MM.1S (cell line): ENCODE results near the gene TXN2.

ENCODE experiments used
- DNase-seq: peaks from one replicate; pipeline ENCODE4 v3.0.0-alpha.2; 2015
- H2AFZ ChIP-seq: fragments of 300-600 bp; sonication (generic); 2 replicates; pipeline ENCODE4 v1.6.0; 2016; ENCODE audit warnings: antibody characterized with exemption, low read length
- H3F3A ChIP-seq: fragments of 300-600 bp; sonication (generic); 2 replicates; pipeline ENCODE4 v1.6.1; 2016; ENCODE audit warnings: mild to moderate bottlenecking, antibody characterized with exemption, low read length, moderate library complexity, mixed read lengths; ENCODE audit not compliant: insufficient read depth
- H3K27ac ChIP-seq: fragments of 300-600 bp; sonication (generic); 2 replicates; pipeline ENCODE4 v1.5.1; 2016; ENCODE audit warnings: mild to moderate bottlenecking, low read length
- H3K27me3 ChIP-seq: fragments of 300-600 bp; sonication (generic); replicated peaks from 2 replicates; pipeline ENCODE4 v1.6.0; 2016; ENCODE audit warnings: low read length; ENCODE audit not compliant: insufficient read depth
- H3K36me3 ChIP-seq: fragments of 300-600 bp; sonication (generic); replicated peaks from 2 replicates; pipeline ENCODE4 v1.6.1; 2016; ENCODE audit warnings: mild to moderate bottlenecking, low read length, mixed read lengths; ENCODE audit not compliant: insufficient read depth
- H3K4me1 ChIP-seq: fragments of 300-600 bp; sonication (generic); 2 replicates; pipeline ENCODE4 v1.6.1; 2016; ENCODE audit warnings: low read length, mixed read lengths
- H3K4me2 ChIP-seq: fragments of 300-600 bp; sonication (generic); 2 replicates; pipeline ENCODE4 v1.6.0; 2016; ENCODE audit warnings: low read depth, low read length
- H3K4me3 ChIP-seq: fragments of 300-600 bp; sonication (generic); 2 replicates; pipeline ENCODE4 v1.5.1; 2016; ENCODE audit warnings: low read length, mixed read lengths
- H3K79me2 ChIP-seq: fragments of 300-600 bp; sonication (generic); 2 replicates; pipeline ENCODE4 v1.6.1; 2016; ENCODE audit warnings: mixed run types, low read length, mixed read lengths
- H3K9ac ChIP-seq: fragments of 300-600 bp; sonication (generic); 2 replicates; pipeline ENCODE4 v1.6.1; 2016; ENCODE audit warnings: low read length, mixed read lengths
- H3K9me2 ChIP-seq: fragments of 300-600 bp; sonication (generic); replicated peaks from 2 replicates; pipeline ENCODE4 v1.6.1; 2016; ENCODE audit warnings: mild to moderate bottlenecking, low read length, mixed read lengths; ENCODE audit not compliant: insufficient read depth
- H3K9me3 ChIP-seq: fragments of 300-600 bp; sonication (generic); replicated peaks from 2 replicates; pipeline ENCODE4 v1.6.1; 2016; ENCODE audit warnings: mild to moderate bottlenecking, low read length, mixed read lengths; ENCODE audit not compliant: insufficient read depth
- H4K20me1 ChIP-seq: fragments of 300-600 bp; sonication (generic); 2 replicates; pipeline ENCODE4 v1.6.1; 2016; ENCODE audit warnings: mild to moderate bottlenecking, low read length, moderate library complexity, mixed read lengths; ENCODE audit not compliant: insufficient read depth
- CTCF ChIP-seq: fragments of 300-600 bp; sonication (generic); IDR thresholded peaks from 2 replicates; pipeline ENCODE4 v1.5.1; 2016; ENCODE audit warnings: antibody characterized with exemption, low read length, mixed read lengths
- EZH2 ChIP-seq: fragments of 300-600 bp; sonication (generic); optimal IDR thresholded peaks from 2 replicates; pipeline ENCODE3; 2017; ENCODE audit warnings: low read depth, mild to moderate bottlenecking, antibody characterized with exemption, low read length, mixed read lengths
- EZH2phosphoT487 ChIP-seq: fragments of 300-600 bp; sonication (generic); IDR thresholded peaks from 2 replicates; pipeline ENCODE4 v1.6.1; 2018; ENCODE audit warnings: antibody characterized with exemption, low read length

TXN2 gene

DNA sequence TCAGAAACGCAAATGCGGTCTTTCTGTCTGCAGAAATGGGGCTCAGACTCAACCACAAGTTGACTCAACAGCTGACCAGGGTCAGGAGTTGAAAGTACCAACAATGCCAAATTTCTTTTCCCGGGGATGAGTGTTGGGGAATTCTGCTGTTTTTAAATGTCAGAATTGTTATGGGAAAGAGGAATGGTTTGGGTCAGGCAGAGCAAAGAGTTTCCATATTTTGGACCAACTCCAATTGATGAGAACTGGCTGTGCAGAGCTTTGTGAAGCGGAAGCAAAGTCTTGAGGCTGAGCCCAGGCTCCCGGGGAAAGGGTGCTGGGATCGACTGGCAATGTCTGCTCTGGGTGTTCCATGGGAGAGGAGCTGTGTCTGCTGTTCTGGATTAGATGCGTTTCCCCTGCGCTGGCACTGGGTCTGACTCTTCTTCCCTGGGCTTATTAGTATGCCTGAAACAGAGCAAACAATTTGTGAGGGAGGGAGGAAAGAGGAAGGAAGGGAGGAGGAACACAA is 36.2 kb downstream of the TXN2 start:
- H3K4me3 ChIP-seq, result no peak overlapping the region
- H3K27ac ChIP-seq, result no peak overlapping the region
- H4K20me1 ChIP-seq, result no peaks in the 10 kb centered on the region
- H3K4me1 ChIP-seq, result peaks cover 7% of the 10 kb centered on the region
- no peaks in the 10 kb centered on the region for H3K9me2 ChIP-seq
- H3K27me3 ChIP-seq, result no peaks in the 10 kb centered on the region
- no peaks in the 10 kb centered on the region for H3K36me3 ChIP-seq
- no peaks in the 10 kb centered on the region for H3F3A ChIP-seq
- DNase-seq, result no peak
- H3K79me2 ChIP-seq, result no peaks in the 10 kb centered on the region
- H3K9me3 ChIP-seq, result no peaks in the 10 kb centered on the region
- TF ChIP-seq CTCF, result no peak
- no peak for TF ChIP-seq EZH2
- TF ChIP-seq EZH2phosphoT487, result no peak
- H3K4me2 ChIP-seq, result no peak overlapping the region
- no peak overlapping the region for H2AFZ ChIP-seq
- H3K9ac ChIP-seq, result no peak overlapping the region

DNA sequence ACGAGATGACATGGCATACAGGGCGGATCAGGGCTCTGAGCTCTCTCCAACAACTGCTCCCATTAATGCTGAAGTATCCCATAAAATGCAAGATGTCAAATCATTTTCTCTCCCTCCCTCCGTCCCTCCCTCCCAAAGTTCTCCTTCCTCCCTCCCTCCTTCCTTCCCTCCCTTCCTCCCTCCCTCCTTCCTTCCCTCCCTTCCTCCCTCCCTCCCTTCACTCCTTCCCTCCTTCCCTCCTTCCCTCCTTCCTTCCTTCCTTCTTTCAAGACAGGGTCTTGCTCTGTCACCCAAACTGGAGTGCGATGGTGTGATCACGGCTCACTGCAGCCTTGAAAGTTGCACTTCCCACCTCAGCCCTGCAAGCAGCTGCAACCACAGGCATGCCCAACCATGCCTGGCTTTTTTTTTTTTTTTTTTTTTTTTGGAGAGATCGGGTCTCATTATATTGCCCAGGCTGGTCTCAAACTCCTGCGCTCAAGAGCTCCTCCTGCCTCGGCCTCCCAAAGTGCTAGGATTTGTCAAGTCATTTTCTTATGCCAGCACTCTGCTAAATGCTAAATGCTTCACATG is 38.2 kb downstream of the TXN2 start:
- Histone ChIP-seq H3F3A (no peaks in the 10 kb centered on the region), H3K4me1 (peaks cover 7% of the 10 kb centered on the region), H3K9me3 (no peaks in the 10 kb centered on the region), H3K4me3 (no peak overlapping the region), H2AFZ (no peak overlapping the region), H3K4me2 (no peak overlapping the region), H4K20me1 (no peaks in the 10 kb centered on the region), H3K79me2 (no peaks in the 10 kb centered on the region), H3K9me2 (no peaks in the 10 kb centered on the region), H3K27ac (no peak overlapping the region), H3K9ac (no peak overlapping the region), H3K36me3 (no peaks in the 10 kb centered on the region), H3K27me3 (no peaks in the 10 kb centered on the region)
- no peak for DNase-seq
- no peak for TF ChIP-seq CTCF
- TF ChIP-seq EZH2, result no peak
- no peak for TF ChIP-seq EZH2phosphoT487

DNA sequence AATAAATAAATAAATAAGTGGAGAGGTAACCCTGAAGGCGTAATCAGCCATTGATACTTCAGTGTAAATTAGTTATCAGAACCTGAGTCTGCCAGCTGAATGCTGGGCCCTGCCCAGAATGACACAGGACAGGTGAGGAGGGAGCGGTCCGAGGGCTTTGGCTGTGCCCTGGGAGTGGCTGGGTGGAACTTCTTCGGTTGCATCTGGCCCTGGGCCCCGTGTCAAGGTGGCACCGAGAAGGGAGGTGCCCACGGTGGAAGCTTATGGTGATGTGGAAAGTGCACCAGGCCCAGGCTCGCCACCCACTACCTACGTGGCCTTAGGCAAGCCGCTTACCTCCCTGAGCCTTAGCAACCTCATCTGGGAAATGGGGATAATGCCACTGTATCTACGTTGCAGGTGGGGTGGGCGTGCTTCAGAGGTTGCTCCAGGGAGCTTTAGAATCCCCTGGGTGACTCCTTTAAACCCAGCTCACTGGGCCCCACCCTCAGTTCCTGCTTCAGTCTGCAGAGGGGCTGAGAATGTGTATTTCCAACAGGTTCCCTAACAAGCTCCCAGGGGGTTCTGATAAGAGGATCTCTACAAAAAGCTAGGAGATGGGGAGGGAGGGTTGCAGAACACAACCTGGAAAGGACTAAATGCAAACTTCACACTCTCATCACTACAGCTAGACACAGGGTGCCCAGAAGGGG is 38.8 kb downstream of the TXN2 start:
- no peaks in the 10 kb centered on the region for H3K9me3 ChIP-seq
- H4K20me1 ChIP-seq, result no peaks in the 10 kb centered on the region
- no peaks in the 10 kb centered on the region for H3K9me2 ChIP-seq
- peaks cover 7% of the 10 kb centered on the region for H3K4me1 ChIP-seq
- no peak for DNase-seq
- H3K36me3 ChIP-seq, result no peaks in the 10 kb centered on the region
- no peak overlapping the region for H2AFZ ChIP-seq
- no peak overlapping the region for H3K4me2 ChIP-seq
- H3K9ac ChIP-seq, result no peak overlapping the region
- H3K27ac ChIP-seq, result no peak overlapping the region
- H3K4me3 ChIP-seq, result no peak overlapping the region
- TF ChIP-seq CTCF, result no peak
- no peak for TF ChIP-seq EZH2phosphoT487
- TF ChIP-seq EZH2, result no peak
- no peaks in the 10 kb centered on the region for H3F3A ChIP-seq
- no peaks in the 10 kb centered on the region for H3K79me2 ChIP-seq
- no peaks in the 10 kb centered on the region for H3K27me3 ChIP-seq
